ENCODE results near the gene RBM19.

DNA sequence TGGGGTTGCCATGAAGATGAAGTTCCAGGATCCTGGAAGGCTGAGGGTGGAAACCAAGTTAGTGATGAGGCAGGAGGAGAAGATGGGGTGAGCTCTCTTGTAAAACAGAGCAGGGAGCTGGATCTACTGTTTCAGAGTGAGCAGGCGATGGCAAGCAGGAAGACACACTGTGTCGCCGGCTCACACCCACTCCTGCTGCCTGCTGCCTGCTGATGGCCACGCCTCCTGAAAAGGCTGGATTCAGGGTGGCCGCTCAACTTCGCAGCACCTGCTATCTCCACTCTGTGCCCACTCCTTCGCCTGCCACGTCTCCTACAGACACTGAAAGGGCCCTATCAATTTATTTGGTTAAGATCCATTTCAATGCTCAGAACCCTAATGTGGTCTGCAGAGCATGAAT lies 96.1 kb downstream of the RBM19 start:
- TF ChIP-seq, protein P1, sequence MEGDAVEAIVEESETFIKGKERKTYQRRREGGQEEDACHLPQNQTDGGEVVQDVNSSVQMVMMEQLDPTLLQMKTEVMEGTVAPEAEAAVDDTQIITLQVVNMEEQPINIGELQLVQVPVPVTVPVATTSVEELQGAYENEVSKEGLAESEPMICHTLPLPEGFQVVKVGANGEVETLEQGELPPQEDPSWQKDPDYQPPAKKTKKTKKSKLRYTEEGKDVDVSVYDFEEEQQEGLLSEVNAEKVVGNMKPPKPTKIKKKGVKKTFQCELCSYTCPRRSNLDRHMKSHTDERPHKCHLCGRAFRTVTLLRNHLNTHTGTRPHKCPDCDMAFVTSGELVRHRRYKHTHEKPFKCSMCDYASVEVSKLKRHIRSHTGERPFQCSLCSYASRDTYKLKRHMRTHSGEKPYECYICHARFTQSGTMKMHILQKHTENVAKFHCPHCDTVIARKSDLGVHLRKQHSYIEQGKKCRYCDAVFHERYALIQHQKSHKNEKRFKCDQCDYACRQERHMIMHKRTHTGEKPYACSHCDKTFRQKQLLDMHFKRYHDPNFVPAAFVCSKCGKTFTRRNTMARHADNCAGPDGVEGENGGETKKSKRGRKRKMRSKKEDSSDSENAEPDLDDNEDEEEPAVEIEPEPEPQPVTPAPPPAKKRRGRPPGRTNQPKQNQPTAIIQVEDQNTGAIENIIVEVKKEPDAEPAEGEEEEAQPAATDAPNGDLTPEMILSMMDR (conservative IDR thresholded peaks at IDR 0.05 in 1 of 2, IDR thresholded peaks at IDR 0.05 in 1 of 2; ENCODE audit: low read depth in 1 of 2, low read length in 2 of 2) = no peak
- TF ChIP-seq EZH2 (IDR thresholded peaks at IDR 0.05; ENCODE audit: low read length, missing control alignments) = no peak
